ENCODE results near the gene MYF5.

Gene MYF5

DNA sequence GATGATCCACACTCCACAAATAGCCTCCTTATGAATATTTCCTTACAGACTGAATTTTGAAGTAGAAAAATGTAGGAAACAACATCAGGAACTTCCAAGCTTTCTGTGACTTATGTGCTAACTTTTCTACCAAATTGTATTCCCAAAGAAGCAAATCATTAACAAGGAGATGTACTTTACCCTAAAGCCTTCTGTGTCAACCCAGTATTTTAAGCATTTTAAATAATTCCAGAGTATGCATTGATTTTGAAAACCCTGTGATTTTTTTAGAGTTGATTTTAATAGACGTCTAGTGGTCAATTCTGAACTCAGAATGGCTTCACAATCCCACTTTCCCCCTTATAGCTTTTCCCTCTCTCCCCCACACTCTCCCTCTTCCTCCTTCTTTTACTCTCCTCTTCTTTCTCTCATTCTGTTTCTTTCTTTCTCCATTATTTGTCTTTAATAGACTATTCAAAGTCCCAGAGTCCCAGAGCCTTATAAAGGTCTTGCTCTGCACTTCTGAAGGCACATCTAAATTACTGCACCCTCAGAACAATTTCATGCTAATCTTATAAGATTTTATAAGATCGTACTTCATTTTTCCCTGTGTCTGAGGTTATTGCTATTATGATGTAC, 19.3 kb upstream of the MYF5 start:
- Histone ChIP-seq H3K27ac (ENCODE audit: low read depth, low read length) (no peak overlapping the region), H3K27me3 (ENCODE audit: control insufficient read depth, insufficient read depth, low read length) (no peaks in the 10 kb centered on the region), H3K36me3 (ENCODE audit: control insufficient read depth, insufficient read depth, low read length) (no peaks in the 10 kb centered on the region), H3K4me3 (ENCODE audit: low read length) (no peak overlapping the region), H3K9ac (ENCODE audit: low read length) (no peak overlapping the region), H3K4me1 (ENCODE audit: control insufficient read depth, insufficient read depth, low read length) (no peaks in the 10 kb centered on the region)

DNA sequence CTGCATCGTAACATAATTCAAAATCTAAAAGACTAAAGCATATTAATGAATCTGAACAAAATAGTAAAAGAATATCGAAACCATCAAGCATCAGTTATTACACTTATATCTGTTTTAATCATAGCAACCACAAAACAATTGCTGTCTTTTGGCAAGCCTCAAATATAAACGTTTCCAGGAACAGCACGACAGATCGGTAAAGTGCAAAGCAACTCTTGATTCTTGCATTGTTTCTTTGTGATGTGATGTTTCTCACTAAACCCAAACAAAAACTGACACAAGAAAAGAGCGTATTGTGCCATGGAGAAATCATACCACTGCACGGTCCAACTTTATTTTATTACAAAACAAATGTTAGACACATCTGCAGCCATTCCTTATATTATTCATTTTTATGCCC, 18.5 kb upstream of the MYF5 start:
- no peak overlapping the region for H3K4me3 ChIP-seq (ENCODE audit: low read length)

DNA sequence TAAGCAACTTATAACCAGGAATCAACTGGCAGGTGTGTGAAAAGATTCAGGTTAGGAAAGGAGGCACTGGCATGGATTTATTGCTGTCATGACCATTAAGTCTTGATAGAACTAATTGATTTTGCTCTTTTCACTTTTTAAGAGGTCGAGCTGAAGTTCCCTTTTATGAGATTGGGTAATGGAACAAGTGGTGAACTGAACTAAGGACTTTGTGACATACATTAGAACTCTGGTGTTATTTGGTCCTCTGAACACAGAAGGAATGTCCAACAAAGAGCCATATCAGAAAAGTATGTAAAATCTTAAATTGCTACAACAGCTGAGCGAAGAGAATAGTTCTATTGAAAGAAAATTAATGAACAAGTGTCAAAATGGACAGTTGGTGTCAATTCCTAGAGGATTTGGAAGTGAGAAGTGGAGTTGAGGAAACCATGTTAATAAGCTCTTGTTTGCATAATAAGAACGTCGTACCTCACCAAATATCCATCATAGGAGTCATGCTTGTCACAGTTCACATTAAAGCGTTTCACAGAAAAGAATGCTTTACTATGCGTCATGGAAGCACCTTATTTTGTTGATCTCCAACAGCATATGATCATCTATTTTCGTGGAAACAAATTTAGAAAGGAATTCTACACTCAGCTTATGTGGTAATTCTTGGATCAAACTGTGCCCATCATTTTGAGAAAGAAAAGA, 17.7 kb upstream of the MYF5 start:
- Histone ChIP-seq H3K4me1 (ENCODE audit: control insufficient read depth, insufficient read depth, low read length) (no peaks in the 10 kb centered on the region), H3K36me3 (ENCODE audit: control insufficient read depth, insufficient read depth, low read length) (no peaks in the 10 kb centered on the region), H3K27ac (ENCODE audit: low read depth, low read length) (no peak overlapping the region), H3K9ac (ENCODE audit: low read length) (no peak overlapping the region), H3K27me3 (ENCODE audit: control insufficient read depth, insufficient read depth, low read length) (no peaks in the 10 kb centered on the region), H3K4me3 (ENCODE audit: low read length) (no peak overlapping the region)

More for the DNA sequence above, 18.5 kb upstream of the MYF5 start:
- Histone ChIP-seq H3K27me3 (ENCODE audit: control insufficient read depth, insufficient read depth, low read length) (no peaks in the 10 kb centered on the region), H3K27ac (ENCODE audit: low read depth, low read length) (no peak overlapping the region), H3K4me1 (ENCODE audit: control insufficient read depth, insufficient read depth, low read length) (no peaks in the 10 kb centered on the region), H3K9ac (ENCODE audit: low read length) (no peak overlapping the region), H3K36me3 (ENCODE audit: control insufficient read depth, insufficient read depth, low read length) (no peaks in the 10 kb centered on the region)

GRCh38 chr12:80700327-80700726, 16.4 kb upstream of the MYF5 start:
- no peak overlapping the region for H3K9ac ChIP-seq (ENCODE audit: low read length)
- no peaks in the 10 kb centered on the region for H3K36me3 ChIP-seq (ENCODE audit: control insufficient read depth, insufficient read depth, low read length)
- H3K4me3 ChIP-seq (ENCODE audit: low read length) = no peak overlapping the region
- no peak overlapping the region for H3K27ac ChIP-seq (ENCODE audit: low read depth, low read length)
- no peaks in the 10 kb centered on the region for H3K4me1 ChIP-seq (ENCODE audit: control insufficient read depth, insufficient read depth, low read length)
- no peaks in the 10 kb centered on the region for H3K27me3 ChIP-seq (ENCODE audit: control insufficient read depth, insufficient read depth, low read length)

DNA sequence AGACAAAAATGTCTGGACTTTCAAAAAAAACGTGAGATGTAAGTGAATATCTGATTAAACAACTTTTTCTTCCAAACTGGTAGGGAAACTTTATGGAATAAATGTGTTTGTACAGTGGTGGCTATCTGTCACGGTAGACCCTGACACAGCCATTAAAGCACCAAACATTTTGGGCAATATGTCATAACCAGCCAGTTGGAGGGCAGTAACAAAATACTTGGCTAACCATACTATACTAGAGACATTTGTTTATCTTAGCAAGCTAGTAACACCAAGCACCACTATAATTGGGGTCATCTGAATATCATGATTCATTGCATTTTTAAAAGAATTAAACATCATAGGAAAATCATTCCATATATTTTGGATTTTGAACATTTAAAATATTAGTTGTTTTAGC, 15.3 kb upstream of the MYF5 start:
- no peaks in the 10 kb centered on the region for H3K4me1 ChIP-seq (ENCODE audit: control insufficient read depth, insufficient read depth, low read length)
- no peaks in the 10 kb centered on the region for H3K36me3 ChIP-seq (ENCODE audit: control insufficient read depth, insufficient read depth, low read length)
- no peak overlapping the region for H3K4me3 ChIP-seq (ENCODE audit: low read length)
- H3K27ac ChIP-seq (ENCODE audit: low read depth, low read length) = no peak overlapping the region
- H3K27me3 ChIP-seq (ENCODE audit: control insufficient read depth, insufficient read depth, low read length) = no peaks in the 10 kb centered on the region
- no peak overlapping the region for H3K9ac ChIP-seq (ENCODE audit: low read length)

GRCh38 chr12:80702889-80703805, 13.6 kb upstream of the MYF5 start:
- H3K36me3 ChIP-seq (ENCODE audit: control insufficient read depth, insufficient read depth, low read length) = no peaks in the 10 kb centered on the region
- no peak overlapping the region for H3K4me3 ChIP-seq (ENCODE audit: low read length)
- no peak overlapping the region for H3K9ac ChIP-seq (ENCODE audit: low read length)
- no peaks in the 10 kb centered on the region for H3K4me1 ChIP-seq (ENCODE audit: control insufficient read depth, insufficient read depth, low read length)
- H3K27ac ChIP-seq (ENCODE audit: low read depth, low read length) = no peak overlapping the region
- no peaks in the 10 kb centered on the region for H3K27me3 ChIP-seq (ENCODE audit: control insufficient read depth, insufficient read depth, low read length)

- H3K9ac ChIP-seq (ENCODE audit: low read length) = no peak overlapping the region
- no peaks in the 10 kb centered on the region for H3K4me1 ChIP-seq (ENCODE audit: control insufficient read depth, insufficient read depth, low read length)
- H3K36me3 ChIP-seq (ENCODE audit: control insufficient read depth, insufficient read depth, low read length) = no peaks in the 10 kb centered on the region
- no peaks in the 10 kb centered on the region for H3K27me3 ChIP-seq (ENCODE audit: control insufficient read depth, insufficient read depth, low read length)
- H3K27ac ChIP-seq (ENCODE audit: low read depth, low read length) = no peak overlapping the region
- H3K4me3 ChIP-seq (ENCODE audit: low read length) = no peak overlapping the region
Observed at GRCh38 chr12:80704420-80704819, 12.3 kb upstream of the MYF5 start.

GRCh38 chr12:80707126-80707829, 9.4 kb upstream of the MYF5 start, which contains the start of gene MYF6:
Gene MYF6 (plus strand): TSS chr12:80707634. CDS start chr12:80707720, 86 bp downstream.
- Histone ChIP-seq H3K4me1 (ENCODE audit: control insufficient read depth, insufficient read depth, low read length) (no peaks in the 10 kb centered on the region), H3K4me3 (ENCODE audit: low read length) (no peak within 1 kb of the TSS), H3K27ac (ENCODE audit: low read depth, low read length) (no peak within 1 kb of the TSS), H3K27me3 (ENCODE audit: control insufficient read depth, insufficient read depth, low read length) (no peaks in the 10 kb centered on the region), H3K9ac (ENCODE audit: low read length) (no peak within 1 kb of the TSS), H3K36me3 (ENCODE audit: control insufficient read depth, insufficient read depth, low read length) (no peaks in the 10 kb centered on the region)

DNA sequence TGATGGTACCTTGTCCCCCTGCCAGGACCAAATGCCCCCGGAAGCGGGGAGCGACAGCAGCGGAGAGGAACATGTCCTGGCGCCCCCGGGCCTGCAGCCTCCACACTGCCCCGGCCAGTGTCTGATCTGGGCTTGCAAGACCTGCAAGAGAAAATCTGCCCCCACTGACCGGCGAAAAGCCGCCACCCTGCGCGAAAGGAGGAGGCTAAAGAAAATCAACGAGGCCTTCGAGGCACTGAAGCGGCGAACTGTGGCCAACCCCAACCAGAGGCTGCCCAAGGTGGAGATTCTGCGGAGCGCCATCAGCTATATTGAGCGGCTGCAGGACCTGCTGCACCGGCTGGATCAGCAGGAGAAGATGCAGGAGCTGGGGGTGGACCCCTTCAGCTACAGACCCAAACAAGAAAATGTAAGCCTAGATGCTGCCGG, 8.9 kb upstream of the MYF5 start:
- H3K27me3 ChIP-seq (ENCODE audit: control insufficient read depth, insufficient read depth, low read length) = no peaks in the 10 kb centered on the region
- no peak overlapping the region for H3K9ac ChIP-seq (ENCODE audit: low read length)
- H3K4me1 ChIP-seq (ENCODE audit: control insufficient read depth, insufficient read depth, low read length) = no peaks in the 10 kb centered on the region
- H3K4me3 ChIP-seq (ENCODE audit: low read length) = no peak overlapping the region
- no peaks in the 10 kb centered on the region for H3K36me3 ChIP-seq (ENCODE audit: control insufficient read depth, insufficient read depth, low read length)
- no peak overlapping the region for H3K27ac ChIP-seq (ENCODE audit: low read depth, low read length)

- no peak overlapping the region for H3K9ac ChIP-seq (ENCODE audit: low read length)
- no peak overlapping the region for H3K27ac ChIP-seq (ENCODE audit: low read depth, low read length)
- no peaks in the 10 kb centered on the region for H3K4me1 ChIP-seq (ENCODE audit: control insufficient read depth, insufficient read depth, low read length)
- H3K36me3 ChIP-seq (ENCODE audit: control insufficient read depth, insufficient read depth, low read length) = no peaks in the 10 kb centered on the region
- H3K4me3 ChIP-seq (ENCODE audit: low read length) = no peak overlapping the region
- H3K27me3 ChIP-seq (ENCODE audit: control insufficient read depth, insufficient read depth, low read length) = no peaks in the 10 kb centered on the region
Observed at GRCh38 chr12:80708259-80708974, 8.3 kb upstream of the MYF5 start.

DNA sequence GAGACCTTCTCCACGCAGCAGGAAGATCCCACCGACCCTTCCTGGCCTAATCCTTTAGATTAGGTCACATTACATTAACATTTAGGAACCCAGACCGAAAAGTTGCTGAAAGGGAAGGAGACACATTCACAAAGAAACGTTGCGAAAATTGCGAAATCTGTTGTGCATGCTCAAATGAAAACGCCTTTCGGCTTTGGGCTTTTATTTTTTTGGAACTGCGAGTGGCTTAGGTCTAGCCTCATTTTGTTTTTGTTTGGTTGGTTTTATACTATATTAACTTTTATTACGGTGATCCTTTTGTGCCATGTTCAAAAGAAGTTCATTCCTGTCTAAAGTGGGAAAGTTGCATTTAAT, 7.8 kb upstream of the MYF5 start:
- no peak overlapping the region for H3K9ac ChIP-seq (ENCODE audit: low read length)
- H3K27ac ChIP-seq (ENCODE audit: low read depth, low read length) = no peak overlapping the region
- H3K4me1 ChIP-seq (ENCODE audit: control insufficient read depth, insufficient read depth, low read length) = no peaks in the 10 kb centered on the region
- H3K36me3 ChIP-seq (ENCODE audit: control insufficient read depth, insufficient read depth, low read length) = no peaks in the 10 kb centered on the region
- H3K4me3 ChIP-seq (ENCODE audit: low read length) = no peak overlapping the region
- H3K27me3 ChIP-seq (ENCODE audit: control insufficient read depth, insufficient read depth, low read length) = no peaks in the 10 kb centered on the region

Measured in rectal smooth muscle tissue (tissue), 1 donor.